ENCODE measurements around the gene MYBPHL.

DNA sequence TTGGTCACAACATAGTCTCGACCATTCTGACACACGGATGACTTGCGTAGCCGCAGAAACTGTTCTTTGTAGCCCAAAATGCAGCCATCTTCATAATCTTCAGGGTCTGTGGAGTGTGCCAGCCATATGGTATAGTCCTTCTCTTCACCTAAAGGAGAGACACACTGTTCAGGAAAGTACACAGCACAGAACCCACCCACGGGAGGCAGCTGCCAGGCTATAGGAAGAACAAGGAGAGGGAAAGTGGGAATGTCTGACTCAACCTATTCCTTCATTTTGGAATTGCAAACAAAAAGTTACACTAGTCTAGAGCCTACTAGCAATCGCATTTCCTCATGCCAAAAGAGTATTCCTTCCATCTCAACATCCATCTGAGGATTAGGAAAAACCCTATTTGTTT lies 16.2 kb upstream of the MYBPHL start:
- TF ChIP-seq, protein P1, sequence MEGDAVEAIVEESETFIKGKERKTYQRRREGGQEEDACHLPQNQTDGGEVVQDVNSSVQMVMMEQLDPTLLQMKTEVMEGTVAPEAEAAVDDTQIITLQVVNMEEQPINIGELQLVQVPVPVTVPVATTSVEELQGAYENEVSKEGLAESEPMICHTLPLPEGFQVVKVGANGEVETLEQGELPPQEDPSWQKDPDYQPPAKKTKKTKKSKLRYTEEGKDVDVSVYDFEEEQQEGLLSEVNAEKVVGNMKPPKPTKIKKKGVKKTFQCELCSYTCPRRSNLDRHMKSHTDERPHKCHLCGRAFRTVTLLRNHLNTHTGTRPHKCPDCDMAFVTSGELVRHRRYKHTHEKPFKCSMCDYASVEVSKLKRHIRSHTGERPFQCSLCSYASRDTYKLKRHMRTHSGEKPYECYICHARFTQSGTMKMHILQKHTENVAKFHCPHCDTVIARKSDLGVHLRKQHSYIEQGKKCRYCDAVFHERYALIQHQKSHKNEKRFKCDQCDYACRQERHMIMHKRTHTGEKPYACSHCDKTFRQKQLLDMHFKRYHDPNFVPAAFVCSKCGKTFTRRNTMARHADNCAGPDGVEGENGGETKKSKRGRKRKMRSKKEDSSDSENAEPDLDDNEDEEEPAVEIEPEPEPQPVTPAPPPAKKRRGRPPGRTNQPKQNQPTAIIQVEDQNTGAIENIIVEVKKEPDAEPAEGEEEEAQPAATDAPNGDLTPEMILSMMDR (IDR thresholded peaks at IDR 0.05 in 4 of 5, conservative IDR thresholded peaks at IDR 0.05 in 1 of 5), result no peak
- TF ChIP-seq POLR2A (IDR thresholded peaks at IDR 0.05), result no peak
